Measurements from ENCODE around the gene DOLPP1. TPM values are rescaled to one million over a fixed set of nuclear protein-coding genes. Genes with fewer than 3 reads are reported as not detected.
"Not testable (repeated sequence)": the region's sequence is repeated elsewhere in the genome, so short reads cannot be mapped to it uniquely, and the experiment has no call there.

DOLPP1 gene
- total RNA-seq, 2 donors from 2014 or later = 2.9 to 7.9 TPM

DNA sequence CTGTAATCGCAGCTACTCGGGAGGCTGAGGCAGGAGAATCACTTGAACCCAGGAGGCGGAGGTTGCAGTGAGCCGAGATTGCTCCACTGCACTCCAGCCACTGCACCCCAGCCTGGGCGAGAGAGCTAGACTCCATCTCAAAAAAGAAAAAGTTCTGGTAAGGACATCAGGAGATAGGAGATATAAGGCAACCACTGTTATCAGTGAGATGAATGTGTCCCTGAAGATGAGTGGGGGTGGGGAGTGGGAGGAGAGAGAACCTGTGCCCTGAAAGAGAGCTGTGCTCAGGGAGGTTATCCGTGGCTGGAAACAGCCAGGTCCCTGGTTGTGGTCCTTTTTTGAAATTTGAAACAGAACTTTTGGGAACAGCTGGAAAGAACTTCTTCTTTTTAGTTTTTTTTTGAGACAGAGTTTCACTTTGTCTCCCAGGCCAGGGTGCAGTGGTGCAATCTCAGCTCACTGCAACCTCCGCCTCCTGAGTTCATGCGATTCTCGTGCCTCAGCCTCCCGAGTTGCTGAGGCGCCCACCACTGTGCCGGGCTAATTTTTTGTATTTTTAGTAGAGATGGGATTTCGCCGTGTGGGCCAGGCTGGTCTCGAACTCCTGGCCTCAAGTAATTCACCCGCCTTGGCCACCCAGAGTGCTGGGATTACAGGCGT, 32.9 kb downstream of the DOLPP1 start:
- no peaks in the 10 kb centered on the region for H3K36me3 ChIP-seq (replicated peaks in 1 of 2; ENCODE audit: insufficient read depth in 1 of 2, low read depth in 2 of 2)
- H3K4me1 ChIP-seq = peaks cover 53% of the 10 kb centered on the region
- ATAC-seq = no peak
- peak overlapping the region in 1 of 4 donors; percentile 76 for H3K27ac ChIP-seq
- H3K9me3 ChIP-seq = no peaks in the 10 kb centered on the region
- no peak for TF ChIP-seq CTCF (IDR thresholded peaks at IDR 0.05)
- TF ChIP-seq POLR2A (IDR thresholded peaks at IDR 0.05) = no peak
- H3K27me3 ChIP-seq = no peaks in the 10 kb centered on the region
- H3K4me3 ChIP-seq = no peak overlapping the region
- DNase-seq = no peak
- intact Hi-C loops (cut with DNase I) = no loop called here
- 78 to 90% methylated on average over 17 of the region's 17 CpGs for WGBS, 2 donors

DNA sequence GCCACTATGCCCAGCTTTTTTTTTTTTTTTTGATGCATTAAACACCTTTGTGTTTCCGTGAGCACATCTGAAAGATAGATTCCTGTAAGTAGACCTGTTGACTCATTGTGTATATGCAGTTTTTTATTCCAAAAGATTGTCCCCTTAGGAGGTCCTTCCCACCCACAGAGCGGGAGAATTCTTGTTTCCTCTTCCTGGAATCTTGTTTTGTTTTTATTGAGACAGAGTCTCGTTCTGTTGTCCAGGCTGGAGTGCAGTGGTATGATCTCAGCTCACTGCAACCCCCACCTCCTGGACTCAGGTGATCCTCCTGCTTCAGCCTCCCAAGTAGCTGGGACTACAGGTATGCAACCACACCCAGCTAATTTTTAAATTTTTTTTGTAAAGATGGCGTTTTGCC, 37.9 kb downstream of the DOLPP1 start:
- Histone ChIP-seq H3K9me3 (no peaks in the 10 kb centered on the region), H3K4me1 (peaks cover 22% of the 10 kb centered on the region), H3K36me3 (replicated peaks in 1 of 2; ENCODE audit: insufficient read depth in 1 of 2, low read depth in 2 of 2) (peaks cover 0 to 3% of the 10 kb centered on the region in 2 donors), H3K27me3 (no peaks in the 10 kb centered on the region), H3K4me3 (no peak overlapping the region), H3K27ac (no peak overlapping the region)
- no peak for TF ChIP-seq POLR2A (IDR thresholded peaks at IDR 0.05)
- no peak for TF ChIP-seq CTCF (IDR thresholded peaks at IDR 0.05)
- intact Hi-C loops (cut with DNase I) = no loop called here
- no peak for DNase-seq
- no peak for ATAC-seq
- WGBS, 2 donors = 59 to 77% methylated on average over 4 of the region's 4 CpGs

- DNase-seq = no peak
- Histone ChIP-seq H3K36me3 (replicated peaks in 1 of 2; ENCODE audit: insufficient read depth in 1 of 2, low read depth in 2 of 2) (peaks cover 0 to 7% of the 10 kb centered on the region in 2 donors), H3K4me1 (no peaks in the 10 kb centered on the region), H3K27ac (no peak overlapping the region), H3K4me3 (no peak overlapping the region), H3K27me3 (no peaks in the 10 kb centered on the region), H3K9me3 (no peaks in the 10 kb centered on the region)
- ATAC-seq = no peak
- 40 to 46% methylated on average over 3 of the region's 3 CpGs for WGBS, 2 donors
- intact Hi-C loops (cut with DNase I) = no loop called here
- no peak for TF ChIP-seq CTCF (IDR thresholded peaks at IDR 0.05)
- no peak for TF ChIP-seq POLR2A (IDR thresholded peaks at IDR 0.05)
Measured at GRCh38 chr9:129121483-129121882, 40.6 kb downstream of the DOLPP1 start.

- intact Hi-C loops (cut with DNase I) = no loop called here
- H3K9me3 ChIP-seq = no peaks in the 10 kb centered on the region
- H3K4me1 ChIP-seq = no peaks in the 10 kb centered on the region
- ATAC-seq (no peak), DNase-seq (no peak)
- 100% methylated on average over 1 of the region's 1 CpG for WGBS, 2 donors
- no peak overlapping the region for H3K4me3 ChIP-seq
- no peak overlapping the region for H3K27ac ChIP-seq
- TF ChIP-seq POLR2A (IDR thresholded peaks at IDR 0.05) (no peak), CTCF (IDR thresholded peaks at IDR 0.05) (no peak)
- peaks cover 0 to 7% of the 10 kb centered on the region in 2 donors for H3K36me3 ChIP-seq (replicated peaks in 1 of 2; ENCODE audit: insufficient read depth in 1 of 2, low read depth in 2 of 2)
- H3K27me3 ChIP-seq = no peaks in the 10 kb centered on the region
Measured at GRCh38 chr9:129122133-129122532, 41.2 kb downstream of the DOLPP1 start.

DNA sequence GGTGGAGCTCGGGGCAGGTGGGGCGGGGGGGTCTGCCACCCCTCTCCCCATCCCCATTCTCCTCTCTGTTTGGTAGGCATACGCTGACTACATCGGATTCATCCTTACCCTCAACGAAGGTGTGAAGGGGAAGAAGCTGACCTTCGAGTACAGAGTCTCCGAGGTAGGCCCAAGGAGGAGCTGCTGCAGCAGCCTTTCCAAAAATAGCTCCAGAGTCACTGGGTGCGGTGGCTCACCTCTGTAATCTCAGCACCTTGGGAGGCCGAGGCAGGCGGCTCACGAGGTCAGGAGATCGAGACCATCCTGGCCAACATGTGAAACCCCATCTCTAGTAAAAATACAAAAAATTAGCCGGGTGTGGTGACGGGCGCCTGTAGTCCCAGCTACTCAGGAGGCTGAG, 42.1 kb downstream of the DOLPP1 start:
- intact Hi-C loops (cut with DNase I); H3K4me1 ChIP-seq; H3K4me3 ChIP-seq; DNase-seq; H3K27ac ChIP-seq; H3K9me3 ChIP-seq; ATAC-seq; H3K27me3 ChIP-seq: not testable (repeated sequence)
- WGBS, 2 donors = 94 to 97% methylated on average over 8 to 15 of the region's 15 CpGs
- peaks cover 0 to 11% of the 10 kb centered on the region in 2 donors for H3K36me3 ChIP-seq (replicated peaks in 1 of 2; ENCODE audit: insufficient read depth in 1 of 2, low read depth in 2 of 2)
